HepG2 (cell line): Measurements from ENCODE around the gene CTIF. TPM values are rescaled to one million over a fixed set of nuclear protein-coding genes. Genes with fewer than 3 reads are reported as not detected.

ENCODE experiments used
- ATAC-seq: fragments of 200-7000 bp; cut with Tn5 transposase; 3 replicates; pipeline ENCODE4 v1.9.1; 2020; ENCODE audit warnings: mild to moderate bottlenecking, moderate library complexity
- BruUV-seq: library from RNA; stranded (reverse); fragments of 400-500 nt; replicated peaks from 2 replicates; lab custom pipeline; 2021; lab: Mats Ljungman, UMichigan
- CTCF ChIA-PET: fragments of 300-600 bp; formaldehyde crosslinking; extraction: SDS; loops from one replicate; lab custom pipeline; 2021; ENCODE audit warnings: low total read pairs, inconsistent platforms, low intra/inter-chr PET ratio; lab: Yijun Ruan, JAX
- POLR2A ChIA-PET: fragments of 350-600 bp; sonication (Branson Sonifier 250); formaldehyde crosslinking; loops from one replicate; lab custom pipeline; 2020; ENCODE audit warnings: antibody characterized with exemption, inconsistent platforms; lab: Yijun Ruan, JAX
- DNase-seq: peaks from one replicate; pipeline ENCODE4 v3.0.0-alpha.2; 2015; ENCODE audit warnings: low spot score
- FAIRE-seq: peaks from 3 replicates; lab custom pipeline; 2011; peaks lifted over from hg19 to GRCh38; lab: Jason Lieb, UNC
- H2AFZ ChIP-seq: one replicate; pipeline ENCODE4 v1.6.1; 2011; ENCODE audit warnings: low read length, inconsistent platforms
- H3K27ac ChIP-seq: fragments of 300-600 bp; 3 replicates; pipeline ENCODE4 v1.8.0; 2011; ENCODE audit warnings: mixed run types, mild to moderate bottlenecking, mixed read lengths, low read length, inconsistent platforms; ENCODE audit not compliant: insufficient read depth; ENCODE audit errors: extremely low read length
- H3K27me3 ChIP-seq, 2 experiments: fragments of 200-600 bp in 1 of 2; 2 replicates in 1 of 2; 3 replicates in 1 of 2; pipeline versions ENCODE4 v1.6.0 to v1.8.0; 2011; ENCODE audit warnings: low read length in 2 of 2, mild to moderate bottlenecking in 2 of 2, moderate library complexity in 2 of 2, inconsistent platforms in 1 of 2; ENCODE audit not compliant: insufficient read depth in 2 of 2, control insufficient read depth in 1 of 2
- H3K36me3 ChIP-seq, 2 experiments: fragments of 200-600 bp in 1 of 2; replicated peaks in 1 of 2; 2 replicates in 1 of 2; 3 replicates in 1 of 2; pipeline versions ENCODE4 v1.5.1 to v1.8.0; 2011; ENCODE audit warnings: low read length in 2 of 2, inconsistent platforms in 1 of 2; ENCODE audit not compliant: insufficient read depth in 2 of 2, control insufficient read depth in 1 of 2
- H3K4me1 ChIP-seq: 2 replicates; pipeline ENCODE4 v1.5.1; 2012; ENCODE audit warnings: low read length, inconsistent platforms; ENCODE audit not compliant: insufficient read depth
- H3K4me2 ChIP-seq: 2 replicates; pipeline ENCODE4 v1.6.0; 2011; ENCODE audit warnings: low read depth, low read length, inconsistent platforms
- H3K4me3 ChIP-seq, 3 experiments: fragments of 200-600 bp in 1 of 3; sonication (generic), shearing (Covaris generic) in 1 of 3; replicated peaks in 1 of 3; 2 replicates each; pipeline ENCODE4 v1.5.1; 2011 to 2016; ENCODE audit warnings: low read length in 3 of 3, inconsistent platforms in 2 of 3, low read depth in 2 of 3, mild to moderate bottlenecking in 2 of 3, control low read depth in 1 of 3, mixed read lengths in 1 of 3; ENCODE audit not compliant: insufficient read depth in 1 of 3
- H3K79me2 ChIP-seq: one replicate; pipeline ENCODE4 v1.6.1; 2011; ENCODE audit warnings: low read length, inconsistent platforms; ENCODE audit not compliant: insufficient read depth
- H3K9ac ChIP-seq: 2 replicates; pipeline ENCODE4 v1.6.0; 2011; ENCODE audit warnings: mild to moderate bottlenecking, low read depth, low read length, inconsistent platforms; ENCODE audit not compliant: insufficient read depth
- H3K9me3 ChIP-seq: 2 replicates; pipeline ENCODE4 v1.5.1; 2012; ENCODE audit warnings: mild to moderate bottlenecking, low read length
- H4K20me1 ChIP-seq: 2 replicates; pipeline ENCODE4 v1.6.0; 2011; ENCODE audit warnings: inconsistent platforms, mild to moderate bottlenecking, low read length, moderate library complexity; ENCODE audit not compliant: insufficient read depth
- DZIP1 ChIP-seq: sonication (generic); formaldehyde crosslinking; IDR thresholded peaks from 2 replicates; pipeline ENCODE4 v1.5.0; 2020; ENCODE audit warnings: mild to moderate bottlenecking, missing genetic modification reagents
- GABPA ChIP-seq, 2 experiments: IDR thresholded peaks; 2 replicates each; pipeline ENCODE4 v1.6.1; 2011 to 2016; ENCODE audit warnings: low read depth in 2 of 2, low read length in 1 of 2, missing biosample characterization in 1 of 2, missing genetic modification characterization in 1 of 2
- MTF2 ChIP-seq: sonication (generic); formaldehyde crosslinking; IDR thresholded peaks from 2 replicates; pipeline ENCODE4 v1.5.0; 2020; ENCODE audit warnings: missing genetic modification reagents, borderline replicate concordance
- SMAD3 ChIP-seq: sonication (generic); formaldehyde crosslinking; IDR thresholded peaks from 2 replicates; pipeline ENCODE4 v1.4.0; 2020; ENCODE audit warnings: missing genetic modification reagents
- WGBS: methylation state at CpG from one replicate; pipeline ENCODE4 v1.1.6; 2017; ENCODE audit warnings: low lambda C conversion rate; 5-methylcytosine and 5-hydroxymethylcytosine counted together
- in situ Hi-C: cut with HindIII; loops from 2 replicates; pipeline ENCODE4 v1.10.0; 2017; ENCODE audit warnings: low pct_unique_long_range_greater_than_20kb; ENCODE audit not compliant: extremely low pct_ligation_motif_present
- intact Hi-C: fragments of 100-400 bp; cut with micrococcal nuclease; formaldehyde crosslinking; loops from one replicate; pipeline ENCODE4 v1.10.0; 2022; ENCODE audit not compliant: unreplicated experiment
- polyA plus RNA-seq, 8 experiments: library from polyadenylated mRNA; depleted of rRNA in 3 of 8; stranded (reverse) in 7 of 8; unstranded in 1 of 8; fragments of >200 nt; fragmentation: Illumina TruSeq in 4 of 8; extraction: Trizol in 4 of 8; gene quantifications; 2 replicates each; pipeline versions ENCODE4 v1.2.1 to v1.2.3, GENCODE V29; 2011 to 2016; ENCODE audit warnings: low read depth in 4 of 8, missing spikeins in 1 of 8, mixed read lengths in 1 of 8; ENCODE audit not compliant: insufficient read depth in 1 of 8
- total RNA-seq, 5 experiments: library from RNA; depleted of rRNA; stranded (reverse); fragments of >200 nt; fragmentation: Illumina TruSeq; extraction: Trizol; gene quantifications; 2 replicates each; pipeline ENCODE4 v1.2.3, GENCODE V29; 2016; ENCODE audit warnings: low read depth in 1 of 5
- TF ChIP-seq, protein P1 (sequence below): sonication (generic); formaldehyde crosslinking; IDR thresholded peaks from 2 replicates; pipeline ENCODE4 v1.5.0; 2020; ENCODE audit warnings: mild to moderate bottlenecking, missing genetic modification reagents, borderline replicate concordance
- TF ChIP-seq, protein P2 (sequence below): IDR thresholded peaks from 2 replicates; pipeline ENCODE4 v1.6.1; 2016; ENCODE audit warnings: mild to moderate bottlenecking

The CTIF gene
- total and polyA plus RNA-seq, 2 of the 13 experiments (the other 11 are each of a cell fraction or from before 2014, with no cell fraction given), result 18.2 to 28.0 TPM

- no peak for DNase-seq
- no peak overlapping the region for H3K4me3 ChIP-seq
- FAIRE-seq, result no peak
- WGBS, result 100% methylated on average over 2 of the region's 2 CpGs
- H3K79me2 ChIP-seq, result no peaks in the 10 kb centered on the region
- no peak overlapping the region for H3K9ac ChIP-seq
- no peak for ATAC-seq
- no peaks in the 10 kb centered on the region for H3K27me3 ChIP-seq
- no peaks in the 10 kb centered on the region for H3K9me3 ChIP-seq
- BruUV-seq, result no TSS peak
- TF ChIP-seq, protein P1, sequence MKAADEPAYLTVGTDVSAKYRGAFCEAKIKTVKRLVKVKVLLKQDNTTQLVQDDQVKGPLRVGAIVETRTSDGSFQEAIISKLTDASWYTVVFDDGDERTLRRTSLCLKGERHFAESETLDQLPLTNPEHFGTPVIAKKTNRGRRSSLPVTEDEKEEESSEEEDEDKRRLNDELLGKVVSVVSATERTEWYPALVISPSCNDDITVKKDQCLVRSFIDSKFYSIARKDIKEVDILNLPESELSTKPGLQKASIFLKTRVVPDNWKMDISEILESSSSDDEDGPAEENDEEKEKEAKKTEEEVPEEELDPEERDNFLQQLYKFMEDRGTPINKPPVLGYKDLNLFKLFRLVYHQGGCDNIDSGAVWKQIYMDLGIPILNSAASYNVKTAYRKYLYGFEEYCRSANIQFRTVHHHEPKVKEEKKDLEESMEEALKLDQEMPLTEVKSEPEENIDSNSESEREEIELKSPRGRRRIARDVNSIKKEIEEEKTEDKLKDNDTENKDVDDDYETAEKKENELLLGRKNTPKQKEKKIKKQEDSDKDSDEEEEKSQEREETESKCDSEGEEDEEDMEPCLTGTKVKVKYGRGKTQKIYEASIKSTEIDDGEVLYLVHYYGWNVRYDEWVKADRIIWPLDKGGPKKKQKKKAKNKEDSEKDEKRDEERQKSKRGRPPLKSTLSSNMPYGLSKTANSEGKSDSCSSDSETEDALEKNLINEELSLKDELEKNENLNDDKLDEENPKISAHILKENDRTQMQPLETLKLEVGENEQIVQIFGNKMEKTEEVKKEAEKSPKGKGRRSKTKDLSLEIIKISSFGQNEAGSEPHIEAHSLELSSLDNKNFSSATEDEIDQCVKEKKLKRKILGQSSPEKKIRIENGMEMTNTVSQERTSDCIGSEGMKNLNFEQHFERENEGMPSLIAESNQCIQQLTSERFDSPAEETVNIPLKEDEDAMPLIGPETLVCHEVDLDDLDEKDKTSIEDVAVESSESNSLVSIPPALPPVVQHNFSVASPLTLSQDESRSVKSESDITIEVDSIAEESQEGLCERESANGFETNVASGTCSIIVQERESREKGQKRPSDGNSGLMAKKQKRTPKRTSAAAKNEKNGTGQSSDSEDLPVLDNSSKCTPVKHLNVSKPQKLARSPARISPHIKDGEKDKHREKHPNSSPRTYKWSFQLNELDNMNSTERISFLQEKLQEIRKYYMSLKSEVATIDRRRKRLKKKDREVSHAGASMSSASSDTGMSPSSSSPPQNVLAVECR (CRISPR knock-in tag), result no peak
- no peak for TF ChIP-seq GABPA (IDR thresholded peaks at IDR 0.05; ENCODE audit: low read depth, low read length)
- no peak for TF ChIP-seq GABPA (CRISPR knock-in tag; IDR thresholded peaks at IDR 0.05; ENCODE audit: low read depth)
- TF ChIP-seq MTF2 (CRISPR knock-in tag), result no peak
- no peak for TF ChIP-seq DZIP1 (CRISPR knock-in tag)
- TF ChIP-seq, protein P2, sequence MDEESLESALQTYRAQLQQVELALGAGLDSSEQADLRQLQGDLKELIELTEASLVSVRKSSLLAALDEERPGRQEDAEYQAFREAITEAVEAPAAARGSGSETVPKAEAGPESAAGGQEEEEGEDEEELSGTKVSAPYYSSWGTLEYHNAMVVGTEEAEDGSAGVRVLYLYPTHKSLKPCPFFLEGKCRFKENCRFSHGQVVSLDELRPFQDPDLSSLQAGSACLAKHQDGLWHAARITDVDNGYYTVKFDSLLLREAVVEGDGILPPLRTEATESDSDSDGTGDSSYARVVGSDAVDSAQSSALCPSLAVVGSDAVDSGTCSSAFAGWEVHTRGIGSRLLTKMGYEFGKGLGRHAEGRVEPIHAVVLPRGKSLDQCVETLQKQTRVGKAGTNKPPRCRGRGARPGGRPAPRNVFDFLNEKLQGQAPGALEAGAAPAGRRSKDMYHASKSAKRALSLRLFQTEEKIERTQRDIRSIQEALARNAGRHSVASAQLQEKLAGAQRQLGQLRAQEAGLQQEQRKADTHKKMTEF (CRISPR knock-in tag), result no peak
- TF ChIP-seq SMAD3 (CRISPR knock-in tag), result no peak
- 0 out of 2 replicates have a peak, but pooled peaks cover 2% of the 10 kb centered on the region for H4K20me1 ChIP-seq
- intact Hi-C loops (no loop called here), in situ Hi-C loops (no loop called here)
- no peak overlapping the region for H3K4me2 ChIP-seq
- H3K4me1 ChIP-seq, result no peaks in the 10 kb centered on the region
- POLR2A ChIA-PET, result no interaction called here
- no peak overlapping the region for H2AFZ ChIP-seq
- CTCF ChIA-PET, result no interaction called here
- no peak overlapping the region for H3K27ac ChIP-seq
- 0 out of 5 replicates have a peak, but pooled peaks cover 2 to 3% of the 10 kb centered on the region in 2 experiments for H3K36me3 ChIP-seq
These were observed 116.7 kb downstream of the CTIF start for GRCh38 chr18:48655508-48655907.
